ENCODE measurements around the gene C1QTNF2.

The C1QTNF2 gene

DNA sequence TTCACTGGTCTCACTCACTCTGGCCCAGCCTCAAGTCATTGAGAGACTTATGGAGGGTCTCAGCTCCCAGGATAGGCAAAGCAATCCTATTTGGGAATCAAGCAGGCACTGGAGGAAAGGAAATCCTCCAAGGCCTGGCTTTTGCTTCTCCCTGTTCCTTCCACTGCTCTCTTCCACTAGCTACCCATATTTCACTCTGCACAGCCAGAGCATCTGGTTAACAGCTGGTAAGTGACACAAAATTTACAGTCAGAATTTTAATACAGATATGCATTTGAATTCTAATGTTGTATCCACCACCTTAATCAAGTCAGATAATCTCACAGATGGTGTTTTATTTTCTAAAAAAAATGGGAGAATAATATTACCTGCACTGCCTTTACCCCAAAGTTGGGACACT, 868 bp upstream of the C1QTNF2 start:
- DNase-seq (ENCODE audit: low read depth in 2 of 2) = no peak

DNA sequence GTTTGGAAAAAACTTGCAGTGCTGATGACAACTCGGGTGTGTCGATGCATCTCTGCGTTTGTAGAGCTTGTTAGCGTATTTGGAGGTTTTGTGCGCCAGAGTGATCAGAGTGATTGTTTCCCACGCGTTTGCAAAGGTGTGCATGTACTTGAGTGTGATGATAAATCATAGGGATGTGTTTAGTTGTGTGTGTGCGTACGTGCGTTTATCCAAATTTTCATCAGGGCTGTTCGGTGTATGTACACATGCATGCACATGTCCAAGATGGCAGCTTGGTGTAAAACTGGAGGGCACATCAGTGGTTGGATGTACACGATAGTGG, 248 bp upstream of the C1QTNF2 start:
- no peak for DNase-seq (ENCODE audit: low read depth in 2 of 2)

DNA sequence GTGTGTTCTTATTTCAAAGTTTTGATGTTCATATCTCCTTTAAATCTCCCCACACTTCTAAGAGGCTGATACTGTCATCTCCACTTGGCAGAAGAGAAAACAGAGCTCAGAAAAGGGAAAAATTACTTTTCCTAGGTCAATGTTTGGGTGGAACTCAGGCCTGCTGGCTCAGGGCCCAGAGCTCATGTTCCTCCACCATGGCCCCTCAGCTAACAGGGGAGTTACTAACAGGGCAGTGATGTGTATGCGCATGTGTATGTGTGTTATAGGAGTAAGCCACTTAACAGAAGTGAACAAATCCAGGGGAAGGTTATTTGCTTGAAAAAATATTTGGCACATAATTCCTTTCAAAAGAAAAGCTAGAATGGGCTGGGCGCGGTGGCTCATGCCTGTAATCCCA, 2.5 kb downstream of the C1QTNF2 start:
- DNase-seq (ENCODE audit: low read depth in 2 of 2) = no peak

DNA sequence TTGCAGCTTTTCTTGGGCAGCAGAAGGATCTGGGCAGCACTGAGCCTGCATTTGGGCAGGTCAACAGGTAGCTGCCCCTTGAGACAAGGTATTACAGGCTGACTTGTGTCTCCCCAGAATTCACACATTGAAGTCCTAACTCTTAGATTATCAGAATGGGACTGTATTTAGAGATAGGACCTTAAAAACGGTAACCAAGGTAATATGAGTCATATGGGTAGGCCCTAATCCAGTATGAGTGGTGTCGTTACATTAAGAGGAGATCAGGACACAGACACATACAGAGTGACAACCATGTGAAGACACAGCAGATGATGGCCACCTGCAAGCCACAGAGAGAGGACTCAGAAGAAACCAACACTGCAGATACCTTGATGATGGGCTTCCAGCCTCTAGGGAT, 3.2 kb downstream of the C1QTNF2 start:
- DNase-seq (ENCODE audit: low read depth in 2 of 2) = no peak

DNA sequence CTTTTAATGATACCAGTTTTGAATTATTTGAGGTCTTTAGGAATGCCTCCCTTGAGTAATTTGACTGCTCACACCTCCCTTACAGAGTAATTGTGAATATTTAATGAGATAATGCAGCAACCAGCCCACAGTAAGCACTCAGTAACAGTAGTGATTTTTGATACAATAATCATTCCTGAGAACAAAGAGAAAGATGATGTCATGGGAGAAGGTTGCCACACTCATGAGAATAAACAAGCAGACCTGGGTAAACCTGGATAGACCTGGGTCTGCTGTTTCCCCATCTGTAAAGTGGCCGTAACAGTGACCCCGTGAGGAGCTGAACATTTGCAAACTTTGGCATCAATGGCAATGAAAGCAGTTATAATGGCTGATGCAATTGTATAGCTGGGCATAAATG, 4.2 kb downstream of the C1QTNF2 start:
- no peak for DNase-seq (ENCODE audit: low read depth in 2 of 2)

DNA sequence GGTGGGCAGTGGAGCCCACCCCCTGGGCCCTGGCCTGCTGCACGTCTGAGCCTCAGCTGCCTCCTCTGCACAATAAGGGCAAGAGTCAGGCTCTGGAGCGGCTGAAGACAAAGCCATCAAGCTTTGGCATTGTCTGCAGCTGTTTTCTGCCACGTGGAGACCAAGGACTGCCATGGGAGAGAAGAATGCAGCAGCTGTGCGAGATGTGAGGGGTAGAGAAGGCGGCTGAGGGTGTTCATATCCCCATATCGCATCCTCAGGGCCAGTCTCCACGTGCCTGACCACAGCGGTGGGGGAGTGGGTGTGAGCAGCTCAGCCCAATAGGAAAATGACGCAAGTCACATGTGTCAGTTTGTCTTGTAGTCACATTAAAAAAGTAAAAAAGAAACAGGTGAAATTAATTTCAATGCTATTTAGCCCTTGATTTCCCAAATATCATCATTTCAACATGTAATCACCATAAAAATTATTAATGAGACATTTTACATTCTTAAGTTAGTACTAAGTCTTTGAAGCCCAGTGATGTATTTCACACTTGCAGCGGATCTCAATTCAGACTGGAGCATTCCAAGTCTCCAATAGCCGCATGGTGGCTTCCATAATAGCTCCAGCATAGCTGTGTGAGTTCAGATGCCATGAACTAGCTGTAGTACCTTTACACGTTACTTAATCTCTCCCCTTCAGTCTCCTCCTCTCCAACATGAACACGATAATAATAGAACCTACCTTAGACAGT, 6.6 kb downstream of the C1QTNF2 start:
- DNase-seq (ENCODE audit: low read depth in 2 of 2) = no peak

DNA sequence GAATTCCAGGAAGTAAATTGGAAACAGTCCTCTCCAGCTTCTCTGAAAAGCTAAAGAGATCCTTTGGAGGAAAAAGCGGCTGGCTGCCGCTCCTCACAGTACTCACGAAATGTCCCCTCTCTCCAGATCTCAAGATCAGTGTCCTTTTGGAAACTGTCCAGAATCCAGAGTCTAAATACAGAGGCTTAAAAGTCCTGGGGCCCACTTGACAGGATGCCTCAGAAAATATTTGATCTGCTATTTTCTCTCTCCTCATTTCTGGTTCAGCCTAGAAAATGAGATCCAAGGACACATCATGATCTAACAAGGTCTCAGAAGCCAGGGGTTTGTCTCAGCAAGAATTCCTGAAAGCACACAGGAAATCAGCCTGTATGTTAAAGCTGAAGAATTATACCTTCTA, 7.2 kb downstream of the C1QTNF2 start:
- no peak for DNase-seq (ENCODE audit: low read depth in 2 of 2)

DNA sequence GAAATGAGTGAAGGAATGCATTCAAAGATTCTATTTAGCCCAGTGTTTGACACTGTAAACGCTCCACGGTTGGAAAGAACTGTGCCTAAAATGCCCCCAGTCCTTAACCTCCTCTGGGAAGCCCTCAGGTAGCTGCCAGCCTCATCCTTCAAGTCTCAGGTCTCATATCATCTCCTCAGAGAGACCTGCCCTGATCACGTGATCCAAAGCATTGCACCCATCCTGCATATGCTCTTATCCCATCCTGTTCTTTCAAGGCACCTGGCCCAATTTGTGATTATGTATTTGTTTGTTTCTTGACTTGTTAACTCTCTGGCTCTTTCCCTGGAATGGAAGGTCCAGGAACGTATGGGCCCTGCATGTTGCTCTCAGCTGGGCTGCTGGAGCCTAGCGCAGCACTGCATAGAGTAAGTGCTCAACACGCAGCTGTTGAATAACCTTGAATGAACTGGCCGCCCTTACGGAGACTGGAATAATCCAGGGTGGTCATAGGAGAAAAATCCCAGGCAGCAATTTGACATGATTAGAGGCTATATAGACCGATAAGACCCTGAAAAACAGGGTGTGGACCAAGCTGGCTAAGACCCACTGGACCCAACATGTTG, 8.7 kb downstream of the C1QTNF2 start:
- DNase-seq (ENCODE audit: low read depth in 2 of 2) = no peak

DNA sequence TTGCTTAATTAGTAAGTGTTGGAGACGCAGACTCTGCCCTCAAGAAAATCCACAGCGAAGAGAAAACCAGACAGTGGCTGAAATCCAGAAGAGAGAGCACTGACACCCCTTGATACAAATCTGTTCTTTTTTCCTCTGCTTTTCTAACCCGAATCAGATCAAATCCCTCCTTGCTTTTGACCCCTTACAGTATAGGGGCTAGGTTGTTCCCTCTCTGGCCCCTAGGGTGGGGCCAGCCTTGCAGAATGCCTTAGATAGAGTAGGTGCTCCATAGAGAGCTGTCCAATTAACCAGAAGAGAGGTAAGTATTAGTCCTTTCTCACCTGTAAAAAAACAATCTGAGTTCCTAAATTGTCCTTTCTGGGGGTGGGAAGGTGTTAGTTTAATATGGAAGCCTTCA, 10.1 kb downstream of the C1QTNF2 start:
- no peak for DNase-seq (ENCODE audit: low read depth in 2 of 2)

DNA sequence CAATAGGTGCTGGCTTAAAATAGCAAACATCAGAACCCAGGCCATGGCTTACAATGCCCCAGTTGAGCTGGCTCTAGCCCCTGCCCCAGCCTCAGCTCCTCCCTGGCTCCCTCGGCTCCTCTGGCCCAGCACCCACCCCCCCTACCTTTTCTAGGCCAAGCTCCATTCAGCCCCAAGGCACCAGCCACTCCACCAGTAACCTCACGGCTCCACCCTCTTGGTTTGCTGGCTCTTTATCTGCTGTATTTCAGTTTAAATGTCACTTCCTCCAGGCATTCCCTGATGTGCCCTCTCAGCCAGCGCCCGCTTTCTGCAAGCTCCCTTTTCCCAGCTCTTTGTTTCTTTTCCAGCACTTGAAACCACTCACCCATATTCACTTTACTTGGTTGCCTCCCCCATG, 10.6 kb downstream of the C1QTNF2 start:
- DNase-seq (ENCODE audit: low read depth in 2 of 2) = no peak

DNA sequence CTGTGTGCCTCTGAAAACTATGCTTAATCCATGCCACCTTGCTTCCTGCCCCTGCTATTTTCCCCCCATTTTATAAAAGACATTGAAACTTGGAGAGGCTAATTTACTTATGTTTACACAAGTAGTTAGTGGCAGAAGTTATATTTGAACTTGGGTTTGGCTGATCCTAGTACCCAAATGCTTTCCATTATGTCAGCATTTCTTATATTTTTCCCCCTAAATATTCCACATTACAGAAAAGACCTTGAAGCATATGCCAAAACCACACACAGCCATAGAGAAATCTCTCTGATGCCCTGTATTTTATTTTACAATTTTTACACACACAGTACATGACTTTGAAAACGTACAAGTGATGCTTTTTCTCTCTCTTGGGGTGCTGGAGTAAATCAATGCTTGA, 11.2 kb downstream of the C1QTNF2 start:
- DNase-seq (ENCODE audit: low read depth in 2 of 2) = no peak

DNA sequence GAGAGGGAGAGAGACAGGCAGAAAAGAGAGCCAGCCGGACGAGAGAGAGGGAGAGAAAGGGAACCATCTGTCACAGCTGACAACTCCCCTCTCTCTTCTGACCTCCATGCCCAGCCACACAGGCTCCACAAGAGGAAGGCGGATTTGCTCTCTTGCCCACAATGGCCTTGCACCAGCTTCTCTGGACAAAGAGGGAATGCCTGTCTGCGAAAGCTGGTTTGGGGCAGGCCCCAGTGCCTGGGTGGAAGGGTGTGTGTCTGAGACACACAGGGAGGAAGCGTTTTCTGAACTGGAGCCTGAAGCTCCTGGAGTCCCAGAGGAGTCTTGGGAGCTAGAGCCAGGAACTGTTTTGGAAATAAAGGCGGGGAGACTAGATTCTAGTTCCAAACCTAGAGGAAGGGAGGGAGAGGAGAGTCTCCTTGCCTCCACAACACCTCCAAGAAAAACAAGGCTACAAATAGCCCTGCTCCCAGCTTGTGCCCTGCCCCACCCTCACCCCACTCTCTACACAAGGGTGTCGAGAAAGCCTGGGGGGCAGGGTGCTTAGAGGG, 12.5 kb downstream of the C1QTNF2 start:
- no peak for DNase-seq (ENCODE audit: low read depth in 2 of 2)

DNA sequence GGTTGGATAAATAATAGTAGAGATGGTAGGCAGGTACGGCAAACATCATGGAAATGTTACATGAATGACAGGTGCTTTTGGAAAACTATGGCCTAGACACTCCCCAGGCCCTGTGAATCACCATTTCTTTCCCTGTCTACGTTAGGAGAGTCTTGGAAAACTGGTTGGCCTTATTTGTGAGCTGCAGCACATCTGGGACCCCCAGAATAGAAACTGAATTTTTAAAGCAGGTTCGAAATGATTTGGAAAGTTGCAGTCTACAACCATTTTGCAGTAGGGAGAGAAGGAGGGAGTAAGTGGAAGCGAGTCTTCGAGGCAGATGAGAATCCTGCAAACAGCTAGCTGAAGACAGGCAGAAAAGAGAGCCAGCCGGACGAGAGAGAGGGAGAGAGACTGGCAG, 13.0 kb downstream of the C1QTNF2 start:
- no peak for DNase-seq (ENCODE audit: low read depth in 2 of 2)

DNA sequence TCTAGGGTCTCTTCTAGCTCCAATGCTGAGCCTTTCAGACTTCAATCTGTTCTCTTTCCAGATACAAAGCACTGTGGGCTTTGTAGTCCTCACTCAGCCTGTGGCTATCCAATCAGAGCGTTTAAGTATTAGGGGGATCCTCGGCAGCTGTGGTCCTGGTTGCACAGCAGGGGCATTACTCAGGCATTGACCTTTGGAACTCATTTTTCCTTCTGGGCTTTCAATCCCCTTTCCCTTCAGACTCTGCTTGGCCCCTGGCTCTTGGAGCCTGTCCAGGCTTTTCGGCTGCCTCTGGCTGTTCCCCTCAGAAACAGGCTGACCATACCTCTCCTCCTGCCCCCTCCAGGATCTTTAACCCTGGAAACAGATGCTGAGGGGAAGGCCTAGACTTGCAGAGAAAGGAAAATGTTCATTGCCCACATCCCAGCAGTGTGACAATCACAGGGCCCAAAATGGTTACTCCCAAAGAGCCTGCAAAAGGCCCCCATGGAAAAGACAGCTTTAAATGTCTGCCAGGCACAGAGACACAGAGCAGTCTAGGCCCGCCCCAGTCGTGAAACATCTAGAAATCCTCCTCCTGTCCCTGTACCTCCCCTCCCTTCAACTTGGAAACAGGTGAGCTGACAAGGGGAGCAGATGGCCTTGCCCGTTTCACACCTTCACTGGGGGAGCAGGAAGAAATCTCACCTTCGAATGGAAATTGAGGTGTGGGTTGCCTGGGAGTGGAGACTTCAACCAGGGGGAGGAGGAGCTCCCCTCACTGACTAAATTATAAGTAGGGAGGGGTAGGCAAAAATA, 13.7 kb downstream of the C1QTNF2 start:
- no peak for DNase-seq (ENCODE audit: low read depth in 2 of 2)

DNA sequence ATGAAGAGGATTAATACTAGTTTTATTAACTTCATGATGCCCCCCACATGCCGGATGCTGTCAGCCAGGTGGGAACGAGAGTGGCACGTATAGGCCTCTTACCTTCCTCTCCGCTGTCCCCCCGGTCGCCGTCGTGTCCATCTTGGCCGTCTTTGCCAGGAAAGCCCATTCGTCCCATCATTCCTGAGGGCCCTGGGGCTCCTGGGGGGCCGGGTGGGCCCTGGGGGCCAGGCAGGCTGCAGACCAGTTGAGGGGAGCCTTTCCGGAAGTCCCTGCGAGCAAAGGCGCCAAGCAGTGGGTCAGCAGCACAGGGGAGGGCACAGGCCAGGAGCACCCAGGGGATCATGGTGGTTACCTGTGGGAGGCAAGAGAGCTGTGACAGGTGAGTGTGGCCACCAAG, 15.8 kb downstream of the C1QTNF2 start:
- DNase-seq (ENCODE audit: low read depth in 2 of 2) = no peak

DNA sequence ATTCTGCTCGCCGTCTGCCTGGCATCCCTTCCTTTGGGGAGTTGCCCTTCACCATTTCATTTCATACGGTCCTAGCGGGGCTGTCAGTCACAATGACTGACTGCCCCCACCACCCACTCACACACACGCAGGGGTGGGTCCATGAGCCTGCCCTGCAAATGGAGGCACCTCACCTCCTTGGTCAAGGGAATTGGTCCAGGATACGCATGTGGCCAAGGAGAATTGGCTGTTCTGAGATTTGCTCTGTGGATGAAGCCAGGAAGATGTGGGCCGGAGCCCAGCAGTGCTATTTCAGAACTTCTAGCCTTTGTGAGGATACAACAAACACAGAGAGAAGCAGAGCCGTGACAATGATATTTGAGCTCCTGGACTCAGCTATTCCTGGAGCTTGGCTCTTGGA, 17.0 kb downstream of the C1QTNF2 start:
- no peak for DNase-seq (ENCODE audit: low read depth in 2 of 2)

DNA sequence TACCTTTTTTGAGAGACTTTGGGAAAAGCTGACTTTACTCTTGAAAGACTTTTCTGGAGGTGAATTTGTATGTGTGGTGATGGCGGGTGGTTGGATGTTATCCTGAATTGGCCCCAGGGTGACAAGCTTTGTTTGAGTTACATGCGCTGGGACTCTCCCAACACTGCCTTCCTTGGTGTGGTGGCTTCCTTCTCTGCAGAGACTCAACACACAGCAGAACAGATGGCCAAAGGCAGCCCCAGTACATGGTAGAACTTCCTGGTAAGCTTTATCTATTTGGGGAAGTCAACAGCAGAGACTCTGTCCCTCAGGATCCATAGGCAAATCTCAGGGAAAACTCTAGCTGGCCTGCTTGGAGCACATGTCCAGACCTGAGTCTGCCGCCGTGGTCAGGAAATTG, 18.1 kb downstream of the C1QTNF2 start:
- DNase-seq (ENCODE audit: low read depth in 2 of 2) = no peak

DNA sequence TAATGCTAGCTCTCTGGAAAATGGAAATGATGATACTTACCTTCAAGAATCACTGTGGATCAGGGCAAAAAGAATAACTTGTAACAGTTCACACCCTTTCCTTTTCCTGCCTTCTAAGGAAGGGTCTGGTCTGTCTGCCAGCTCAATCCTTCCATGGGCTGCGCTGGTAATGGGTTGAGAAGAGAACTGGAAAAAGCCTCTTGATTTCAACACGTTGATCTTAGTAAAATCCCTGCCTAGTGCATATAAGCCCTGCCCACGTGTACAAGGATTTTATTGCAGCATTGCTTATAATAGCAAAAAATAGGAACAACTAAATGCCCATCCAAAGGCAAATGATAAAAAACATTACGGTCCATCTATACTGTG, 20.5 kb downstream of the C1QTNF2 start:
- no peak for DNase-seq (ENCODE audit: low read depth in 2 of 2)

DNA sequence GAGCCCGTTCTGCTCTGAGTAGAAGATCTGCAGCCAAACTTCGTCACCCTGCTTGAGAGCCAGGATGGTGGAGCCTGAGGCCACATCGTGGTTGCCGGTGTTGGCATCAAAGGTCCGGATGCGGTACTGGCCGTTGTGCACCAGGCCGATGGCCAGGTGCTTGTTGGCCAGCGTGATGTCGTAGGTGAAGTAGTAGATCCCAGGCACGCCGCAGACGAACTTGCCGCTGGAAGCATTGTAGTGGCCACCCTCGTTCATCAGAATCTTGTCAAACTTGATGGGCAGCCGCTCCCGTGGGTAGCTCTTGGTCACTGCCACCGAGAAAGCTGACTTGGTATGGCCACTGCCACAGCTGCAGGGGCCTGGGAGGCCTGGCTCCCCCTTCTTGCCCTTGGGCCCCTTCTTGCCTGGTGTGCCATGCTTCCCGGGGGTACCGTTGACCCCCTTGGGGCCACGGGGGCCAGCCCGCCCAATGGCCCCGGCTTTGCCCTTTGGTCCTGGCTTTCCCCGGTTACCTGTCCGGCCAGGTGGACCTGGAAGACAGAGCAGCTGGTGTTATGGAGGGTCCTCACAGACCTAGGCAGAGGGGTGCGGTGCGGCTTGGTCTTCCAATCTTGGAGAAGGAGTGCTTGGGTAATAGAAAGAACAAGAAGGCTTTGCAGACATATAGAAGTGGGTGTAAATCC, 21.0 kb downstream of the C1QTNF2 start:
- DNase-seq (ENCODE audit: low read depth in 2 of 2) = no peak

DNA sequence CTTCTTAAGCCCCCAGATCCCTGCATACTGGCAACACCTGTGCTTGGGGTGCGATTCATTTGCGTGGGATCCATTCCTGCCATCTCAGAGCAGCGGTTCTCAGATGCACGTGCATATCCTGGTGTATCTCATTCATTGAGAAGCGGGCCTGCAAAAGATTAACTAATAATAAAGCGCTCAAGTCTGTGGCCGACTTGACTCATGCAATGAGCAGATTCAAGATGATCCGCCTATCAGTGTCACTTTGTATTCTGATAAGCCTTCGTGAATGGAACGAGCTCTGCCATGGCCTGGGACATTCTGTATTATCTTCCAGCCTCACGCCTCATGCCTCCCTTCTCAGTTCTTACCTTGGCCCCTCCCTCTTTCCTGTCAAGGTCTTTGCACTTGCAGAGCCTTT, 22.3 kb downstream of the C1QTNF2 start:
- DNase-seq (ENCODE audit: low read depth in 2 of 2) = no peak

DNA sequence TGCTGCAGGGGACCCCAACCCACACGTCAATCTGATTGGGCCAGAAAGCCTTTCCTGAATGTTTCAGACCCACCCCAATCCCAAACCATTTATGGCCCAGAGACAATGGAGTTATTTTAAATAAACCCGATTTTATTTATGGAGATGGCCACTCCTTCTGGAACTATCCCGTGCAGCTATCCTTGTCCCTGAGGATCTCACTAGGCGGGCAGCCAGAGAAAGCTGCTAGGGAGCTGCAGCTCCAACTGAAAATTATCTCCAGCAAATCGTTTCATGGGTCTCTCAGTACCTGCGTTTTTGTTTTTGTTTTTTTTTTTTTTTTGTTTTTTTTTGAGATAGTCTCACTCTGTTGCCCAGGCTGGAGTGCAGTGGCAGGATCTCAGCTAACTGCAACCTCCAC, 23.0 kb downstream of the C1QTNF2 start:
- no peak for DNase-seq (ENCODE audit: low read depth in 2 of 2)

DNA sequence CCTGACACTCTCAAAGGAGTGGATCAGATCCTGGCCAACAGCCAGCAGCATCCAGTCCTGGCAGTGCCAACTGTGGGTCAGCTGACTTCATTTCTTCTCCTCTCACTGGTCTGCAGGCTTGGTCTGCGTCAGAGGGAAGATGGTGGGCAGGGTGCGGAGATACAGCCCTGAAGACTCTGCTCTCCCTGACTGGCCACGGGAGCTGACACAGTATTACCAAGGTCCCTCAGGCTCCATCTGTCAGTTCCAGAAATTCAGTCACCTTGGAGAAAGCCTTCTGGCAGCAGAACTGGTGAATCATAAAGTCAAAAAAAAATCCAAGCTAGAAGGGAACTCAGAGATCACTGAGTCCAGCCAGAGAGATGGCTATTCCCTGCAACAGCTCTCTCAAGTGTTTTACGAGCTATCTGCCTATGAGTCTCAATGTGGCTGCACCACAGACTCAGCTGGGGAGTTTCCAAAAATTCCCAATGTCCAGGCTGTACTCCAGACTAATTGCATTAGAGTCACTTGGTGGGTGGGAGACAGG, 27.9 kb downstream of the C1QTNF2 start:
- no peak for DNase-seq (ENCODE audit: low read depth in 2 of 2)

All from stimulated activated CD8-positive, alpha-beta memory T cell treated with anti-CD3 and anti-CD28 coated beads, Interleukin-2, amount 100 ng/mL, for 48 hours (primary cell).